ENCODE measurements around the gene ZFYVE9. TPM values are rescaled to one million over a fixed set of nuclear protein-coding genes. Genes with fewer than 3 reads are reported as not detected.

ZFYVE9 gene
- total and polyA plus RNA-seq, 2 donors from 2014 or later: 10.5 to 18.9 TPM

DNA sequence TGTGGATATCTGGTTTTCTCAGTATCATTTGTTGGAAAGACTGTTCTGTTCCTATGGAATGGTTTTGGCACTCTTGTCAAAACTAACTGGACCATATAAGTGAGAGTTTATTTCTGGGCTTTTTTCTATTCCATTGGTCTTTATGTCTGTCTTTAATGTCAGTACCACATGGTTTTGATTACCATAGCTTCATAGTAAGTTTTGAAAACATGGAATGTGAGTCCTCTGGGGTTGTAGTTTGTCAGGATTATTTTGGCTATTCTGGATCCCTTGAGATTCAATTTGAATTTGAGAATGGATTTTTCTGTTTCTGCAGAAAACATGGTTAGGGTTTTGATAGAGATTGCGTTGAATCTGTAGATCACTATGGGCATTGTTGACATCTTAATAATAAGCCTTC lies 107.9 kb downstream of the ZFYVE9 start:
- DNase-seq: no peak
- Histone ChIP-seq H3K36me3 (ENCODE audit: control insufficient read depth in 2 of 3, insufficient read depth in 3 of 3, low read length in 3 of 3) (no peaks in the 10 kb centered on the region), H3K4me3 (ENCODE audit: low read length in 3 of 3) (no peak overlapping the region), H3K27ac (ENCODE audit: low read depth in 2 of 2, low read length in 2 of 2) (no peak overlapping the region), H3K9me3 (ENCODE audit: control insufficient read depth in 2 of 3, insufficient read depth in 1 of 3, low read length in 3 of 3) (no peaks in the 10 kb centered on the region), H3K9ac (ENCODE audit: low read length in 3 of 3) (no peak overlapping the region), H3K4me1 (ENCODE audit: control insufficient read depth in 2 of 3, insufficient read depth in 2 of 3, low read depth in 1 of 3, low read length in 3 of 3) (no peaks in the 10 kb centered on the region), H3K27me3 (ENCODE audit: control insufficient read depth, insufficient read depth, low read length) (no peaks in the 10 kb centered on the region)
- TF ChIP-seq, protein P1, sequence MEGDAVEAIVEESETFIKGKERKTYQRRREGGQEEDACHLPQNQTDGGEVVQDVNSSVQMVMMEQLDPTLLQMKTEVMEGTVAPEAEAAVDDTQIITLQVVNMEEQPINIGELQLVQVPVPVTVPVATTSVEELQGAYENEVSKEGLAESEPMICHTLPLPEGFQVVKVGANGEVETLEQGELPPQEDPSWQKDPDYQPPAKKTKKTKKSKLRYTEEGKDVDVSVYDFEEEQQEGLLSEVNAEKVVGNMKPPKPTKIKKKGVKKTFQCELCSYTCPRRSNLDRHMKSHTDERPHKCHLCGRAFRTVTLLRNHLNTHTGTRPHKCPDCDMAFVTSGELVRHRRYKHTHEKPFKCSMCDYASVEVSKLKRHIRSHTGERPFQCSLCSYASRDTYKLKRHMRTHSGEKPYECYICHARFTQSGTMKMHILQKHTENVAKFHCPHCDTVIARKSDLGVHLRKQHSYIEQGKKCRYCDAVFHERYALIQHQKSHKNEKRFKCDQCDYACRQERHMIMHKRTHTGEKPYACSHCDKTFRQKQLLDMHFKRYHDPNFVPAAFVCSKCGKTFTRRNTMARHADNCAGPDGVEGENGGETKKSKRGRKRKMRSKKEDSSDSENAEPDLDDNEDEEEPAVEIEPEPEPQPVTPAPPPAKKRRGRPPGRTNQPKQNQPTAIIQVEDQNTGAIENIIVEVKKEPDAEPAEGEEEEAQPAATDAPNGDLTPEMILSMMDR (IDR thresholded peaks at IDR 0.05; ENCODE audit: borderline replicate concordance, extremely low read depth, insufficient read depth): no peak
- no peak for FAIRE-seq
- intact Hi-C loops (cut with DNase I): no loop called here

DNA sequence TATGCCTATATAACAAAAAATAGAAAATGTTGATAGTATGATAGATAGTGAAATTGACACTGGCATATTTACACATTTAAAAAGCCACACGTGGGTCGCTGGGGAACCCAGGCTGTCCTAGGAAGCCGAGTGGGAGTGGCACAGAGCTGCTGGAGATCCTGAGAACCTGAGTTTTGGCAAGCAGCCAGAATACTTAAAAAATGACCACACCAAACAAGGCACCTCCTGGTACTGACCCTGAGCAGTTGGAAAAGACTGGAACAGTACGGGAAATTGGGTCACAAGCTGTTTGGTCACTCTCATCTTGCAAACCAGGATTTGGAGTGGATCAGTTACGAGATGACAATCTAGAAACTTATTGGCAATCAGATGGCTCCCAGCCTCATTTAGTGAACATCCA lies 111.5 kb downstream of the ZFYVE9 start:
- no peak overlapping the region for H3K4me3 ChIP-seq (ENCODE audit: low read length in 3 of 3)
- TF ChIP-seq, protein P1 (IDR thresholded peaks at IDR 0.05; ENCODE audit: borderline replicate concordance, extremely low read depth, insufficient read depth): no peak
- H3K9ac ChIP-seq (ENCODE audit: low read length in 3 of 3): no peak overlapping the region
- H3K27ac ChIP-seq (ENCODE audit: low read depth in 2 of 2, low read length in 2 of 2): no peak overlapping the region
- DNase-seq (no peak), FAIRE-seq (no peak)
- H3K9me3 ChIP-seq (ENCODE audit: control insufficient read depth in 2 of 3, insufficient read depth in 1 of 3, low read length in 3 of 3): no peaks in the 10 kb centered on the region
- H3K36me3 ChIP-seq (ENCODE audit: control insufficient read depth in 2 of 3, insufficient read depth in 3 of 3, low read length in 3 of 3): no peaks in the 10 kb centered on the region
- H3K4me1 ChIP-seq (ENCODE audit: control insufficient read depth in 2 of 3, insufficient read depth in 2 of 3, low read depth in 1 of 3, low read length in 3 of 3): no peaks in the 10 kb centered on the region
- no peaks in the 10 kb centered on the region for H3K27me3 ChIP-seq (ENCODE audit: control insufficient read depth, insufficient read depth, low read length)
- intact Hi-C loops (cut with DNase I): no loop called here

DNA sequence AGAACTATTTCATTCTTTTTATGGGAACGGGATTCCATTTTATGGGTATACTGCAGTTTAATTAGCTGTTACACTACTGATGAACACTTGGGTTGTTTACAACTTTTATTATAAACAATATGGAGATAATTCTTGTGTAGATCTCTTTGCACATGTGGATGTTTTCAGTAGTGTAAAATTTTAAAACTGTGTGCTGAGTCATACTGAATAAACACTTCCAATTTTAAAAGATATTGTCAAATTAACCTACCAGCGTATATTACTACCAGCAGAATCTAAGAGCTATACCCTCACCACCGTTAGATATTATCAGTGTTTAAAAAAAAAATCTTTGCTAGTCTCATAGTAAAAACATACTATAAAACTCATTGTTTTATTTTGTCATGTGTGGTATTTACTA lies 118.0 kb downstream of the ZFYVE9 start:
- FAIRE-seq (no peak), DNase-seq (no peak)
- Histone ChIP-seq H3K27me3 (ENCODE audit: control insufficient read depth, insufficient read depth, low read length) (no peaks in the 10 kb centered on the region), H3K4me3 (ENCODE audit: low read length in 3 of 3) (no peak overlapping the region), H3K4me1 (ENCODE audit: control insufficient read depth in 2 of 3, insufficient read depth in 2 of 3, low read depth in 1 of 3, low read length in 3 of 3) (no peaks in the 10 kb centered on the region), H3K9me3 (ENCODE audit: control insufficient read depth in 2 of 3, insufficient read depth in 1 of 3, low read length in 3 of 3) (no peaks in the 10 kb centered on the region), H3K9ac (ENCODE audit: low read length in 3 of 3) (no peak overlapping the region), H3K27ac (ENCODE audit: low read depth in 2 of 2, low read length in 2 of 2) (no peak overlapping the region), H3K36me3 (ENCODE audit: control insufficient read depth in 2 of 3, insufficient read depth in 3 of 3, low read length in 3 of 3) (no peaks in the 10 kb centered on the region)
- TF ChIP-seq, protein P1 (IDR thresholded peaks at IDR 0.05; ENCODE audit: borderline replicate concordance, extremely low read depth, insufficient read depth): no peak
- intact Hi-C loops (cut with DNase I): no loop called here
